ENCODE measurements around the gene SLC46A1. TPM values are rescaled to one million over a fixed set of nuclear protein-coding genes. Genes with fewer than 3 reads are reported as not detected.

The SLC46A1 gene
- total RNA-seq, 4 donors from 2014 or later: 2.5 to 92.6 (median 15.5) TPM

DNA sequence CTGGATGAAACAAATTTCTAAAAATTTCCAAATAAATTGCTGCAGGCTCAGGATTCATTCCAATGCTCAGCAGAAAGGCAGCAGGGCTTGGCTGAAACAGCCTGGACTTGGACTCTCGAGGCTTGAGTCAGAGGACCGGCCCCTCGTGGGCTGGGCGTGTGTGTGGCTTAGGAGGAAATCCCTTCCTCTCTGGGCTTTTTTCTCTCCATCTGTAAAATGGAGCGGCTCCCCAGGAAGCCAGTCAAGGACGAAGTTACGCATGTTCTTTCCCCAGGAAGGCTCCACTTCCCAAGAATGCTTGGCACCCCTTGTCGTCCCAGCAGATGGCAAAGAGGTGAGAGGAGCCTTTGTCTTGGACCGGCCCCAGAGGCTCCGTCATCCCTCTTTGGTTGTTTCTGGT, 13.5 kb downstream of the SLC46A1 start:
- Histone ChIP-seq H3K27ac (no peak overlapping the region), H3K4me1 (no peaks in the 10 kb centered on the region), H3K36me3 (peaks cover 0 to 75% (median 2%) of the 10 kb centered on the region in 3 donors), H3K27me3 (no peaks in the 10 kb centered on the region), H3K9me3 (no peaks in the 10 kb centered on the region), H3K4me3 (no peak overlapping the region)
- no peak for TF ChIP-seq CTCF (IDR thresholded peaks at IDR 0.05)
- TF ChIP-seq POLR2A (IDR thresholded peaks at IDR 0.05): no peak
- no peak for DNase-seq

DNA sequence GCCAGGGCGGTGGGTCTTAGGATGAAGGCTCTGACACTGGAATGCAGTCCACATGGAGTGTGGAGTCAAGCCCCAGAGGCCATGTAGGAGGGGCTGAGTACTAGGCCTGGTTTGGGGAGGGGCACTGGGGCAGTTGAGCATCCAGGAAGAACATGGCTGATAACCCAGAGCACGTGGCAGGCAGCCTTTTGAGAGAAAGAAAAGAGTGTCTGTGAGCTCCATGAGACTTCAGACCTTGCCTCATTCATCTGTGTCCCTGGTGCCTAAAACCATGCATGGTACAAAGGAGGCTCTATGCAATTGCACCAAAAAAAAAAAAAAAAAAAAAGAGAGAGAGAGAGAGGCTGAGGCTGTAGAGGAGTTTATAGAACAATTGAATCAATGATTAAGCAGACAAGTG, 14.6 kb downstream of the SLC46A1 start:
- Histone ChIP-seq H3K27me3 (no peaks in the 10 kb centered on the region), H3K4me3 (no peak overlapping the region), H3K27ac (no peak overlapping the region), H3K36me3 (peaks cover 0 to 75% (median 2%) of the 10 kb centered on the region in 3 donors), H3K9me3 (no peaks in the 10 kb centered on the region), H3K4me1 (no peaks in the 10 kb centered on the region)
- TF ChIP-seq POLR2A (IDR thresholded peaks at IDR 0.05) (no peak), CTCF (IDR thresholded peaks at IDR 0.05) (no peak)
- DNase-seq: no peak

- Histone ChIP-seq H3K9me3 (no peaks in the 10 kb centered on the region), H3K27ac (no peak overlapping the region), H3K27me3 (no peaks in the 10 kb centered on the region), H3K4me1 (no peaks in the 10 kb centered on the region), H3K4me3 (no peak overlapping the region), H3K36me3 (peaks cover 0 to 72% (median 2%) of the 10 kb centered on the region in 3 donors)
- DNase-seq: no peak
- no peak for TF ChIP-seq POLR2A (IDR thresholded peaks at IDR 0.05)
- no peak for TF ChIP-seq CTCF (IDR thresholded peaks at IDR 0.05)
These were observed 15.0 kb downstream of the SLC46A1 start for GRCh38 chr17:28390984-28391383.

GRCh38 chr17:28390563-28390962, 15.4 kb downstream of the SLC46A1 start:
- peaks cover 0 to 2% (median 0%) of the 10 kb centered on the region in 4 donors for H3K4me1 ChIP-seq
- H3K27ac ChIP-seq: no peak overlapping the region
- H3K4me3 ChIP-seq: no peak overlapping the region
- no peaks in the 10 kb centered on the region for H3K27me3 ChIP-seq
- DNase-seq: no peak
- peaks cover 0 to 68% (median 2%) of the 10 kb centered on the region in 3 donors for H3K36me3 ChIP-seq
- H3K9me3 ChIP-seq: no peaks in the 10 kb centered on the region
- TF ChIP-seq CTCF (IDR thresholded peaks at IDR 0.05): no peak
- no peak for TF ChIP-seq POLR2A (IDR thresholded peaks at IDR 0.05)

GRCh38 chr17:28390141-28390540, 15.9 kb downstream of the SLC46A1 start:
- Histone ChIP-seq H3K4me3 (no peak overlapping the region), H3K4me1 (peaks cover 0 to 7% (median under 1%) of the 10 kb centered on the region in 4 donors), H3K9me3 (no peaks in the 10 kb centered on the region), H3K27me3 (no peaks in the 10 kb centered on the region), H3K36me3 (peaks cover 0 to 64% (median 2%) of the 10 kb centered on the region in 3 donors), H3K27ac (no peak overlapping the region)
- TF ChIP-seq CTCF (IDR thresholded peaks at IDR 0.05) (no peak), POLR2A (IDR thresholded peaks at IDR 0.05) (no peak)
- no peak for DNase-seq

DNA sequence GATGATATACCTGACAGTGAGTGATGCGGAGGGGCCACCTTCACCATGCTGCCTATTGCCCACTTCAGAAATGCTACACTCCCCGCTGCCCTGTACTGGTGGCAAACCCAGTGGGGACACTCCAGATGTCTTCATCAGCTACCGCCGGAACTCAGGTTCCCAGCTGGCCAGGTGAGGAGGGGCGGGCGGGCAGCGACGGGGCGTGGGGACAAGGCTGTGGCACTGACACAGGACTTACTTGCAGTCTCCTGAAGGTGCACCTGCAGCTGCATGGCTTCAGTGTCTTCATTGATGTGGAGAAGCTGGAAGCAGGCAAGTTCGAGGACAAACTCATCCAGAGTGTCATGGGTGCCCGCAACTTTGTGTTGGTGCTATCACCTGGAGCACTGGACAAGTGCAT, 17.9 kb downstream of the SLC46A1 start:
- Histone ChIP-seq H3K9me3 (no peaks in the 10 kb centered on the region), H3K27me3 (no peaks in the 10 kb centered on the region), H3K4me3 (no peak overlapping the region), H3K36me3 (peaks cover 0 to 48% (median 2%) of the 10 kb centered on the region in 3 donors), H3K4me1 (peaks cover 0 to 15% (median 4%) of the 10 kb centered on the region in 4 donors), H3K27ac (no peak overlapping the region)
- DNase-seq: peak in 1 of 3 donors; percentile 37
- TF ChIP-seq CTCF (IDR thresholded peaks at IDR 0.05) (no peak), POLR2A (IDR thresholded peaks at IDR 0.05) (no peak)

Measured in Peyer's patch (tissue), 4 donors.